ENCODE results near the gene CFAP45.
"Not testable (repeated sequence)": the region's sequence is repeated elsewhere in the genome, so short reads cannot be mapped to it uniquely, and the experiment has no call there.

The CFAP45 gene

GRCh38 chr1:159908031-159908940, 8.3 kb upstream of the CFAP45 start:
- DNase-seq, result no peak

- no peak for DNase-seq
These were observed 7.0 kb upstream of the CFAP45 start for GRCh38 chr1:159906960-159907359.

GRCh38 chr1:159904036-159904435, 4.1 kb upstream of the CFAP45 start:
- not testable (repeated sequence) for DNase-seq

- no peak for DNase-seq
These were observed 2.6 kb upstream of the CFAP45 start for GRCh38 chr1:159902541-159902940.

- no peak for DNase-seq
These were observed 893 bp upstream of the CFAP45 start for GRCh38 chr1:159900755-159901360.

GRCh38 chr1:159899634-159900033, 331 bp downstream of the CFAP45 start:
- DNase-seq, result not testable (repeated sequence)

- no peak for DNase-seq
These were observed 1.4 kb downstream of the CFAP45 start for GRCh38 chr1:159898527-159898926.

- no peak for DNase-seq
These were observed 2.0 kb downstream of the CFAP45 start for GRCh38 chr1:159897962-159898361.

- DNase-seq, result no peak
These were observed 3.4 kb downstream of the CFAP45 start for GRCh38 chr1:159896546-159896930.

GRCh38 chr1:159895836-159896545, 4.0 kb downstream of the CFAP45 start:
- peak in 1 of 51 donors; percentile 5 for DNase-seq

- no peak for DNase-seq
These were observed 4.7 kb downstream of the CFAP45 start for GRCh38 chr1:159895286-159895685.

GRCh38 chr1:159892944-159893343, 7.0 kb downstream of the CFAP45 start:
- DNase-seq, result no peak

- peak in 49 of 51 donors; percentile 12 to 86 (median 57) for DNase-seq
These were observed 8.4 kb downstream of the CFAP45 start for GRCh38 chr1:159891275-159892157.

GRCh38 chr1:159890390-159890789, 9.6 kb downstream of the CFAP45 start:
- no peak for DNase-seq

- DNase-seq, result peak in 2 of 51 donors; percentile 6 to 13
These were observed 10.1 kb downstream of the CFAP45 start for GRCh38 chr1:159889821-159890252.

GRCh38 chr1:159889202-159889601, 10.8 kb downstream of the CFAP45 start:
- DNase-seq, result no peak

GRCh38 chr1:159884296-159884695, 15.7 kb downstream of the CFAP45 start:
- DNase-seq, result no peak

GRCh38 chr1:159883134-159883533, 16.8 kb downstream of the CFAP45 start:
- DNase-seq, result no peak

GRCh38 chr1:159882527-159882862, 17.5 kb downstream of the CFAP45 start:
- DNase-seq, result no peak

- peak in 13 of 51 donors; percentile 3 to 39 (median 7) for DNase-seq
These were observed 18.1 kb downstream of the CFAP45 start for GRCh38 chr1:159881622-159882526.
